COLO829 (cell line): ENCODE results near the gene CAPN14.

Experiments used
- DNase-seq: peaks from one replicate; pipeline ENCODE4 v3.0.0; 2012; ENCODE audit warnings: low spot score

CAPN14 gene

DNA sequence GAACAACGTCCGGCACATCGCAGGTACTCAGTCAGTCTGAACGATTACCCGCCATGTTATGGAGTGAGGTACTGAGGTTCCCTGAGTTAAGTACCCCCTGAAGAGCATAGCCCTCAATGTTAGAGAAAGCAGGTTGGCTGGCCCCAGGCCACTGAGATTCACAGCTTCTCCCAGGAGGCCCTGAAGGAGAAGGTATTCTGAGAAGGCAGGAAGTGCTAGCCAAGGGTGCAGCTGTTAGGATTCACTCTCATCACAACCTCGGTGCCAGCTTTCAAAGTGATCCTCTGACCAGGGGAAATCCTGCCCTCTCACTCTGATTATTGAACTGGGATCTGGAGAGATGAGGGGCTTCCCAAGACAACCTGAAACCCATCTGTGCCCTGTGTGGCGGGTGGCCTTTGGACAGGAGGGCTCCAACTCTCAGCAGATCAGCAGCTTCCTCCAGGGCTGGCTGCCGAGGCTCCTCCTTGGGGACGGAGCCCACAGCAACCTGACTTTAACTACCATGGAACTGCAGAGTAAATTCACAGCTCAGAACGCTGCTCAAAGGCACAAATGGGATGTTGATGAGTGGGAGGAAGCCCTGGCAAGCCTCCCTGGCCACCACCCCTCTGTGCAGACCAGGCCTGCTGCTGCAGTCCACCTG, 24.4 kb upstream of the CAPN14 start:
- no peak for DNase-seq

DNA sequence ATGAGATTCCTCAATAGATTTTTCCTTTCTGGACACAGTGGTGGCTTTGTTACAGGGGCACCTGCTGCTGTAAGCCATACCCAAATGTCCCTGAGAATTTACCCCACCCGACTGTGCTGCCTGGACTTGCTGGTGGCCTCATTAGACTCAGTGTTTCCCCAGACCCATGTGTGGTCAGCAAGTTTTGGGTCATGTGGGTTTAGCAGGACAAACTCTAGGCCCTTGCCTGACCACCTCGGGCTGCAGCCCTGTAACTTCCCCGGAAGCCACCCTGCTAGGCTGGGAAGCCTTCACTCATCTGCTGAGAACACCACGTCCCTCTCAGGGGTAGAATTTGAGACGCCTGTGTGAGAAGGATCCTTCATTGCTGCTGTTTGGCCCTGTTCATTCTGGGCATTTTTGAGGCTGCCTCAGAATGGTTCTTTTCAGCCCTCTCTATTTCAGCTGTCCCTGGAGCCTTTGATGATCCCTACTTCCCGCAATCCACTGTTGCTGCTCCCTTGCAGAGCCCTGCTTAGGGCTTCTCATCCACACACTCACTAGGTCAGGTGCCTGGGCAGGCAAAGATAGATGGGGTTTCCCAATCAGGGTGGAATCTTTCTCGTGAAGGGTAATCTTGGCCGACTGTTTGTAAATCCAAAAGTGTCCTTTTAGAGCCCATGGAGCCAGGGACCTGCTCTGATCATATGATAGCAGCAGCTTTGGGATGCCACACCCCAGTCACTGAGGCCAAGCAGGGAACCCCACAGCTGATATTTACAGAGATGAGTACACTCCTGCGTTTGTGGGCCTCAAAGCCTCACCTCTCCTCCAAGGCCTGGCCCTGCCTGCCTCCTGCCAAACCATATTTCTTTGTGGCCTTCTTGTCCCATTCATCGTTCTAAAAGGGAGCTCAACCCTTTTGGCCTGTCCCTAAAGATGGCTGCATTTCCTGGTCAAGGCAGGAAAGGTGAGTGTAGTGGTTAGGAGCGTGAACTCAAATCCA, 23.4 kb upstream of the CAPN14 start:
- DNase-seq: no peak

DNA sequence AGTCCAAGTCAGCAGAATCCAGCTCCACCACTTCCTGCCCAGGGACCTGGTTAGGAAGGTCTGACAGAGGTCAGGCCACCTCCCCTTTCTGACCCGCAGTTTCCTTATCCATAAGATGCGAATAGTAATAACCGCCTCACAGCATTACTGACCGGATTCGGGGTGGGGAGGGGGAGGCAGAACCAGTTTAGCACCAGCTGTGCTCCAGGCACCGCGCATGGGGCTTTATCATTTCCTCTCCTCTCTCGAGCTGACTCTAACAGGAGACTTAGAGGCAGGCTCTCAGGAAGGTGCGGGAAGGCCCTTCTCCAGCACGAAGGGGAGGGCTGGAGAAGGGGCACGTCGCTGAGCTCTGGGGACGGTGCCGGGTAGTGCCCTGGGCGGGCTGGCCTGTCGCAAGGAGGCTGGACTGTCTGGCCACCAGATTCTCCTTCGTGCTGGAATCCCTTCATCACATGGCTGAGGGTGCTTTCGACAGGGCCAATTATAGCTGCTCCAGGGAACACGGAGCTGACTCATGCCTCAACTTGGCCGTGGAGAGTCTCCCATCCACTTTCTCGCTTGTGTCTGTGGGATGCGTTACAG, 22.4 kb upstream of the CAPN14 start:
- no peak for DNase-seq

DNA sequence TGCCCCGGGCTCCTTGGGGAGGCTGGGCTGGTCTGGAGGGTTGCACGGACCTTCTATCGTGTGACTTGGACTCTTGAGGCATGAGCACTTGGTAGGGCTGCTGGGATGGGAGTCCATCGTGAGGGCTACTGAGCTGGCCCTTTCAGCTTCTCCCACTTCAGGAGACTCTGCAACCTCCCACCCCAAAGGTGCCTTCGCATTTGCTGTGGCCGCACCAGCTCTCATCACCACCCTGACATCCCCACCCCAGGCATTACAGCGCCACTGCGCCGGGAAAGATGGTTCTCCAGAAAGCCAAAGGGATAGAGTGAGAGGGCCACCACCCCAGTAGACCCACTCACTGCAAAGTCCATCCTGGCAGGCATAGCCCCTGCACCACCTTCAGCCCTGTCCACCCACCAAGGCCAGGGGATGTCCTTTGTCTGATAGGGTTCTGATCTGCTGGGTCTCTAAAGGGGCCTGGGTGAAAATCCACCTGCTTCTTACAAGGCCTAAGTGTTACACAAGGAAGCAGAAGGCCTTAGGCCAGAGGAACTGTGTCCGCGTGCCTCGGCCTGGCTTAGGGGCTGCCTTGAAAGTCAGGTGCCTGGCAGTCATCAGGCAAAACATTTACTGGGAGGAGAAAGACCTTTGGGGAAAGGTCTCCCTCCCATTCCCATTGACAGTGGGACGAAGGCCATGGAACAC, 21.7 kb upstream of the CAPN14 start:
- DNase-seq: no peak

DNA sequence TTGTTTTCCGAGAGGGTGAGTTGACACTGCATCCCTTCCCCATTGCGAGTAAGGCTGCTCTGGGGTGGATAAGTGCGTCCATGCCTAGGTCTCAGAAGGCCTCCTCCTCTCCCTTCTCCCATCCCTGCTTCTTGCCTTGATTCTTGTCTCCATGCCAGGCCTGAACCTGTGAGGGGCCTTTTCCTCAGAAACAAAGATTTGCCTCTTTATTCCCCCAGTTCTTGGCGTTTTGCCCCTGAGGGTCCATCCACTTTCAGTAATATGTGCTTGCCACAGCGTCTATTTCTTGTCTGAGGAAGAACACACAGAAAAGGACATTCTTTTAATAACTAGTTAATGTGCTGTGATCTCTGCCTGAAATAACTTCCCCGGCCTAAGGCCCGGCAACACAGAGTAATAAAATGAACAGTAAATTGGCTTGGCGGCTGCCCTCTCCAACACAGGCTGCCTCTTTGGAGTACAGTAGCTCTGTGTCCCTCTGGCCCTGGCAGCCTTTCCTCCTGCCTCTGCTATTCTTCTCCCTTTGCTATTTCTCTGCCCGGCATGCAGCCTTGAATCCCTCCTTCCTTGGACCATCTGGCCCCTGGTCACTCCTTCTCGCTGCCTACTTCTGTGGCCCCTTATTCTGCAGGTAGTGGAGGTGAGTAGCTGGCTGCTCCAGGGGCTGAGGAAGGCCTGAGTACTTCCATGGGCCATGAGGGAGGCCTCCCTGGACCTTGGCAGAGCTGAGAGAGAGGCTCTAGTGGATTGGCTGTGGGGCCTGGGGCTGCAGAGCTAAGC, 21.0 kb upstream of the CAPN14 start:
- DNase-seq: no peak

DNA sequence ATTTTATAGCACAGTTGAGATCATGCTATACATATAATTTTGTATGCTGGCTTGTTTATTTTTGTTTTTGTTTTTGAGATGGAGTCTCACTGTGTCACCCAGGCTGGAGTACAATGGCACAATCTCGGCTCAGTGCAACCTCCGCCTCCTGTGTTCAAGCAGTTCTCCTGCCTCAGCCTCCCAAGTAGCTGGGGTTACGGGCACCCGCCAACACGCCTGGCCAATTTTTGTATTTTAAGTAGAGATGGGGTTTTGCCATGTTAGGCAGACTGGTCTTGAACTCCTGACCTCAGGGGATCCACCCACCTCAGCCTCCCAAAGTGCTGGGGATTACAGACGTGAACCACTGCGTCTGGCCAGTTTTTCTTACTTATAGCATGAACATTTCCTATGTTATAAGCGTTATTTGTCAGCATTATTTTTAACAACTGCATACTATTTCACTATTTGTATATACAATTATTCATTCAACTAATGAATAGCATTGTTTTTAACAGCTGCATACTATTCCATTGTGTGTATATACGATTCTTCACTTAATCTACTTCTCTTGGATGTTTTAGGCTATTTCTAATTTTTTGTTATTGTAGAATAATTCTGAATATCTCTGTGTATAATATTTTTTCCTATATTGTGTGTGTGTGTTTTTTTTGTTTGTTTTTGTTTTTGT, 20.2 kb upstream of the CAPN14 start:
- no peak for DNase-seq

DNA sequence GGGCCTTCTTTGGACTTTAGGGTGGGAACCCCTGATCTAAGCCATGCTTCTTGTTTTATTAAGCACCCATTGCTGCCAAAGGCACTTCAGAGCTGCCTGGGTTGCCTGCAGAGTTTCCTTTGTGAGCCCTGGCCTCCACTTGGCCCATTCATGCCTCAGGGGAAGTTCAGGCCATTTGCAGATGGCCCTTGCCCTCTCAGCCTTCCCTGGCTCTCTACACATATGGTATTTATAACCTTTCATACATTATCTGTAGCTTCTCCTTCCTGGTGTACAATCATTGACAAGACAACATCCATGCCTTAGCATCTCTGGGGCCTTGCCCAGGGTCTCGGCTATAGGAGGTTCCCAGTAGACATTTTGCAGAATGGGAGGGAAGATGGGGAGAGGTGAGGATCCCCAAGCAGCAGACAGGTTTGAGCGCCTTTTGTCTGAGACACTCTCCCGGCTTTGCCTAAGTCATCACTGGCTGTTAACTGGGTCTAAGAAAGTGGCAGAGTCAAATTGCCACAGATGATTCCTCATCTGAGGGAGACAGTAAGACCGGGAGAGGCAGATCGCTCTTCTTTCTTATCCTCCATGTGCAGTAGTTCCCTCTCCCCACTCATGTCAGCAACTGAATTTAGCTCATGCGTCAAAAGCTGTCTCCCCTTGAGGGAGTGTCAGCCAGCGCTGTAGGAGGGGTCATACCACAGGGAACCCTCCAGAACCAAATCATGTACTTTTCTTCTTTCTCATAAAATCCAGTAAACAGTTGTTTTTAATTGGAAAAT, 19.3 kb upstream of the CAPN14 start:
- no peak for DNase-seq

DNA sequence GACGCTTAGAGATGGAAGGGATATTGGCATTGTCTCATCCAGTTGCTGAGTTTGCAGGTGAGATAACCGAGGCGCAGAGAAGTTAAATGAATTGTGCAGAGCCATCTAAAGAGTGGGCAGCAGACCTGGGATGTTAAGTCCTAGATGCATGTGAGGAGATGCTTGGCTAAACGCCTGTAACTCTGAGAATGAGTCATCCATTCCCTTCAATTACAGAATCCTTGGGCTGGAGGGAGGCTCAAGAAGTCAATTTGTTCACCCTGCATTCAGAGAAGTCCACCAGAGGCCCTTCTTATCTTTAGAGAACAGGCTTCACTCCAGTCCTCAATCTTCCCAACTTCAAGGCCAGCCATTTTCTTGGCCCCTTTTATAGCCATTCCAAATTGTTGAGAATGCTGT, 18.2 kb upstream of the CAPN14 start:
- DNase-seq: peak; percentile 30

DNA sequence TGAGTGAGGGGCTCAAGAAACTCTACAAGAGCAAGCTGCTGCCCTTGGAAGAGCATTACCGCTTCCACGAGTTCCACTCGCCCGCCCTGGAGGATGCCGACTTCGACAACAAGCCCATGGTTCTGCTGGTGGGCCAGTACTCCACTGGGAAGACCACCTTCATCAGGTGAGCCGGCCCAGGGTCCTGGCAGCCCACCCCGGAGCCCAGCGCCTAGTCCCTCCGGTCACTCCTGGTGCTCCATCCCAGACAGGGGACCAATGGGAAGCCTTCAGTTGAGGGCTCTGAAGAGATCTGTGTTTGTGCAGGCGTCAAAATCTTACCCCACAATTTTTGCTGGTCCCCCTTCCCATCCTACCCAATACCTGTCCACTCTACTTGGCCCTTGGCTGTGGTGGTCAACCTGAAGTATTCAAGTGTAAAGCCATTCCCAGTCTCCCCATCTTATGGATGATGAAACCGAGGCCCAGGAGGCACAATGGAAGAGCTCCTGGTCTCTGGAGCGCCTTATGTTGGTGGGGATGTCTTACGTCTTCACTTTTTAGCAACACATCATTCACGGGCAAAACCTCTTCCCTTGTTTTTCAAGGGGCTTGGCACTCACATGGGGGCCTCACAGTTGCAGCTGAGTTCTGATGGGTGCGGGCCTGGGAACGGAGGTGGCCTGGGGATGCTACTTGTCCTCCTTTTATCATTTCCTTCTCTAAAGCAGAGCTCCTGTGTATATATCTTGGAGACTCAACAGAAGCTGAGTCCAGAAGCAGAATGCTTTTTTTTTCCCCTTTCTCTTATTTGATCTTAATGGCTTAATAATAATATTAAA, 17.6 kb upstream of the CAPN14 start:
- no peak for DNase-seq

DNA sequence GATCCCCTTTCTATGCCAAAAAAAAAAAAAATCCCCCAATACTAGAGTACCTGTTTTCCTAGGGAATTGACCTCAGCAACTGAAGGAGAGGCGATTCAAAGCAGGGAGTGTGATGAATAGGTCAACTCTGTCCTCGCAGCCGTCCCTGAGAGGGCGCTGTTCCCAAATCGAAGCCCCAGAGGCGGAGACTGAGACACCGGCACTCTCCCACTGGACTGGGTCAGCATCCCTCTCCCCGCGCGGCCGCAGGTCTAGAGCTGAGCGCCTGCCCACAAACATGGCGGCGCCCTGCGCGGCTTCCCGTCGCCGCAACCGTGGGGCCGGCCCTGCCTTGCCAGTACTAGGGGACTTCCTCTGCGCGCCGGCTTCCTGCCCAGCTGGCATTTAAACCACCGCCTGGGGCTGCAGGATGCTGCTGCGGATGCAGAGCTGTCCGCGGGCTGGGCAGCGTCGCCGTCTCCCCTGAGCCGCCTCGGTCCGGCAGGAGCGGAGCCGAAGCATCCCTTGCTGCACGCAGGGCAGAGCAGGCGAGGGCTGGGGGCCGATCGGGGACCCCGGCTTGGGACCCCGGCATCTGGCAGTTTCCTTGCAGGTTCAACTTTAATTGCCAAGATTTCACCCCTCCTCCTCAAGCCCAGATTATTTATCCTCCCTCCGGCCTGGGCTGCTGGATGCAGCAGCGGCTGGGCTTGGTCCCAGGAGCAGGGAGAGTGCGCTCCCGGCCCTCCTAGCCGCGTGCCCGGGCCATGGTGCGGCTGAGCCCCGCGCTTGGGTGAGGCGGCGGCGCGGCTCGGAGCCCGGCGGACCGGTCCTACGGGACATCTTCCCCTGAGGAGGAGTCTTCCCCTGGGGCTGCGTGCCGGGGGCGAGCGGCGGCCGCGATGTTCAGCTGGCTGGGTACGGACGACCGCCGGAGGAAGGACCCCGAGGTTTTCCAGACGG, 16.7 kb upstream of the CAPN14 start, which contains the start of gene EHD3:
Gene EHD3, plus strand, starts transcription at position 412 of the 942 bp plus-strand sequence. Its CDS starts 470 bp downstream, at position 882.
- DNase-seq: peak; percentile 40

DNA sequence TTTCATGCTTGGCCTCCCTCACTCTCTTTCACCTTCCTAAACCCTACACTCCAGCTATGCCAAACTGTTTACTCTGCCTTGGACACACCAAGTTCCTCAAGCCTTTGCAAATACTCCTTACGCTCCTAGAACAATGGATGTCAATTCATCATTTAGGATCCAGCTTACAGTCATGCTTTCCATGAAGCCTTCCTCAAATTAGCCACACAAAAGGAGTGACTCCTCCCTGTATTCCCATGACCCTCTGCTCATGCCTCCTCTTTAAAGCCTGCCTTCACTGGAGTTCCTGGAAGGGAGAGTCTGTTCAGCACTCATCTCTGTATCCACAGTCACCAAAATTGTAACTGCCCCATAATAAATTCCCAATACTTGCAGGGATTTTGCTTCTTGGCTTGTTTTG, 15.9 kb upstream of the CAPN14 start:
- peak; percentile 35 for DNase-seq

DNA sequence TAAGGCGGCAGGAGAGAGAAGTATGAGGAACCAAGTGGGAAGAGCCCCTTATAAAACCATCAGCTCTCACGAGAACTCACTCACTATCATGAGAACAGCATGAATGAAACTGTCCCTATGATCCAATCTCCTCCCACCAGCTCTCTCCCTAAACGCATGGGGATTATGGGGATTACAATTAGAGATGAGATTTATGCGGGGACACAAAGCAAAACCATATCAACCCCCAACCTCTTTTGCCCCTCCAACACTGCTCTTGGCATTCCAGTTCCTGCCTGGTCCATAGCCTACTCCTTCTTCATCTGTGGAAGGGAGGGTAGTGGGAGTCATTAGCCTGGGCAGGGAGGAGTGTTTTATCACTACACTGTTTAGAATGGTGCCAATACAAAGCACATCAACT, 15.3 kb upstream of the CAPN14 start:
- no peak for DNase-seq

DNA sequence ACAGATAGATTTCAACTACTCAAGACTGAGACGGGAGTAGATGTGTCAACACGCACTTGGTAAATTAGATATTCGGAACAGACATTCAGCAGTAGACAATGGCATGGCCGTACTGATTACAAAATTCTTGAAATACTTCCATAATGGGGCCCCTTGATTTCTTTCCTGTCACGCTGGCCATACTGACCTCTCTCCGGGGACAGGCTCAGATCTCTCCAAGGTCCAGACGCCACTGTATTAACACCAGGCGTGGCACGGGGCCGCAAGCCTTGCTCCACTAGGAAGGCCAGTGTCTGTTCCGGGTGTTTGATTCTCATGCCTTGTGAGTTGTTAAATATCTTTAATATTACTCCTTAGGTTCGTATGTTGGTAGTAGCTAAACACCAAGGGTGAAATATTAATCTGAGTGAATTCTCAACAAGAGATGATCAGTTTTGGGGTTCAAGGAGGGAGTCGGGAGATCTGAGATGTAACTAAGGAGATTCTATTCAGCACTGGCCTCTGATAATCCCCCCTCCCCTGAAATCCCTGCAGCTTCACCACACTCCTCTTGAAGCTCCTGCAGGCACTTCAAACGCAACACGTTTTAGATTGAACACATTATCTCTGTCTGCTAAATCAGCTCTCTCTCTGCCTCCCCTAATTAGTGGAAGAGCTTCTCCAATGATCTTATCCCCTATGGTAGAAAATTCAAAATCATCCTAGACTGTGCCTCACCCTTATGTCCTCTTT, 14.4 kb upstream of the CAPN14 start:
- DNase-seq: no peak

DNA sequence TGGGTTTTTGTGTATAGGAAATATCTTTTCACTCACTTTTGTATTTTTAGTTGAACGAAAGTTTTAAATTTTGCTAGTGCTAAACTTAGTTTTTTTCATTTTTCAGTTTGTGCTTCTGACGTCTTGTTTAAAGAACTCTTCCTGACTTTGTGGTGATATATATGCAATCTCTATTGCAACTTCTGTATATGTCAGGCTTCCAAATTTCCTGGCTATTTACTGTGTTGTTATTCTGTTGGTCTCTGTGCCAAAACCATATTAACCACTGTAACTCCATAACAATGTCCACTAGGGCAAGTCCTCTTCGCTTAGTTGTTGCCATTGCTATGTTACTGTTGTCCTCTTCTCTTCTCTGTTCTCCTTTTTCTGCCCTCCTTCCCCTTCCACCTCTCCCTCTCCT, 13.4 kb upstream of the CAPN14 start:
- DNase-seq: no peak

DNA sequence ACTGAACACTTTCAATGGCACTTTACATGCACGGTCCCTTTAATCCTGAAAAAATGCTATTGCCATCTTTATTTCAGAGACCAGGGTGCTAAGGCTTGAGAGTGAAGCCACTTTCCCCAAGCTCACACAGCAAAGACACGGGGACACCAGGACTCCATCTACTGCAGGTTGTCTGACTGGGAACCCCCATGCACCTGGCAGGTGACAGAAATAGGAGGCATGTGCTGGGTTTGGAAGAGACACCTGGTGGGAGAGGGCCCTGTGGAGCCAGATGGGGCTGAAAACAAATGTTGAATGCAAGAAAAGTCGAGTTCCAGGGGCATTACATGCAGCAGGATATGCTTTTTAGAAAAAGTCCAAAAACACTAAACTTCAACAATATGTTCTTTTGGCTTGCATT, 11.4 kb upstream of the CAPN14 start:
- DNase-seq: no peak

DNA sequence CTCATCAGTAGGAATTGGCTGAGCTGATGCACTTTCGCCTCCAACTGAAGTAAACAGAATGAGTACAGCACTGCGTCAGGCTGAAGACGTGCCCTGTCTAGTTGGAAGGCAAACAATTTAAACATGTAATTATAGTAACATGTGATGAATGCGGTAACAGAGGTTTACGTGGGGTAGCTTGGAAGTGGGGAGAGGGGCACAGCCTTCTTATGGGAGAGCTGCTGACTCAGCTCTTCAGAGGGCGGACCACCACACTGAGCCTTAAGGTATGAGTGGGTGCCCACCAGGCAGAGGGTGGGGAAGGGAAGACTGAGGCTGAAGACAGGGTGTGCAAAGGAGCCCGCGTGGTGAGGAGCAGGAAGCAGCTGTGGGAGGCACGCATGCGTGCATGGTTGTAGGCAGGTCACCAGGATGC, 10.4 kb upstream of the CAPN14 start:
- no peak for DNase-seq

DNA sequence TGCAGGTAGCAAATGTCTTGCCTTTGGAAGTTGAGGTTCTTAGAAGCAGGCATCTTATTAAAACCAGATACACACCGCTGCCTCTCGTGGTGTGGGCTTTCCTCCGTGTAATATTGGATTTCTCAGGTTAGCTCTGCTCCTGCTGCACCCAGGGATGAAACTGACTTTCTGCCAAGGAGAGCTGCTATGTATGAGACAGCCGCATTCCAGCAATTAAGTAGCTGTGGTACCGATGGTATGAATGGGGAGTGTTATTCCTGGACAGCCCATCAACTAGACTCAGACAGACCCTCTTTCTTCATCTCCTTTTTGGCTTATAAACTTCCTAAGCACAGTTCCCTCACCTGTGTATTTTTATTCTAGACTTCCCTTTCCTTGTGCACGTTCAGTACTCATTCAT, 9.8 kb upstream of the CAPN14 start:
- no peak for DNase-seq
